Epithelial cell of proximal tubule (primary cell): Measurements from ENCODE around the gene EOMES. TPM values are rescaled to one million over a fixed set of nuclear protein-coding genes. Genes with fewer than 3 reads are reported as not detected.

Experiments used
- DNase-seq: peaks from one replicate; pipeline ENCODE4 v3.0.0-alpha.2; 2011; ENCODE audit warnings: low read depth
- H3K4me3 ChIP-seq: 2 replicates; pipeline ENCODE4 v1.5.1; 2011; ENCODE audit warnings: low read depth, mild to moderate bottlenecking, low read length
- CTCF ChIP-seq: conservative IDR thresholded peaks from 2 replicates; pipeline ENCODE4 v1.5.1; 2012; ENCODE audit warnings: low read depth, mild to moderate bottlenecking, low read length
- total RNA-seq: library from RNA; depleted of rRNA; stranded (reverse); fragments of >200 nt; gene quantifications from 2 replicates; pipeline ENCODE4 v1.2.3, GENCODE V29; 2015

Gene EOMES
- total RNA-seq, 1 donor from 2014 or later, result not detected

GRCh38 chr3:27708250-27708649 is 13.9 kb downstream of the EOMES start:
- H3K4me3 ChIP-seq, result no peak overlapping the region
- no peak for TF ChIP-seq CTCF
- no peak for DNase-seq

GRCh38 chr3:27699067-27699466 is 23.1 kb downstream of the EOMES start:
- TF ChIP-seq CTCF, result no peak
- no peak for DNase-seq
- H3K4me3 ChIP-seq, result no peak overlapping the region

GRCh38 chr3:27696906-27697305 is 25.2 kb downstream of the EOMES start:
- TF ChIP-seq CTCF, result no peak
- no peak for DNase-seq

GRCh38 chr3:27695636-27696035 is 26.5 kb downstream of the EOMES start:
- DNase-seq, result no peak
- no peak for TF ChIP-seq CTCF
- H3K4me3 ChIP-seq, result no peak overlapping the region

More at GRCh38 chr3:27696906-27697305, 25.2 kb downstream of the EOMES start:
- H3K4me3 ChIP-seq, result no peak overlapping the region

- DNase-seq, result no peak
- no peak overlapping the region for H3K4me3 ChIP-seq
- no peak for TF ChIP-seq CTCF
Observed at GRCh38 chr3:27688053-27688452, 34.1 kb downstream of the EOMES start.

GRCh38 chr3:27686642-27687041 is 35.5 kb downstream of the EOMES start:
- no peak for TF ChIP-seq CTCF
- no peak for DNase-seq

GRCh38 chr3:27685474-27685873 is 36.6 kb downstream of the EOMES start:
- H3K4me3 ChIP-seq, result no peak overlapping the region
- no peak for DNase-seq
- no peak for TF ChIP-seq CTCF

More at GRCh38 chr3:27686642-27687041, 35.5 kb downstream of the EOMES start:
- no peak overlapping the region for H3K4me3 ChIP-seq
